HG02884 (cell line): ENCODE measurements around the gene FBXW10.
"Not testable (repeated sequence)": the region's sequence is repeated elsewhere in the genome, so short reads cannot be mapped to it uniquely, and the experiment has no call there.

Experiments used
- ATAC-seq: cut with Tn5 transposase; IDR thresholded peaks from one replicate; pipeline ENCODE4 v1.9.1; 2021; ENCODE audit warnings: mild to moderate bottlenecking, moderate library complexity; ENCODE audit not compliant: unreplicated experiment

Gene FBXW10

GRCh38 chr17:18743699-18744421 is at the start of gene FBXW10:
TSS of gene FBXW10 (plus strand) at chr17:18744054. CDS start at chr17:18744245, 191 bp downstream.
- not testable (repeated sequence) for ATAC-seq

GRCh38 chr17:18695143-18695542 is 48.7 kb upstream of the FBXW10 start:
- ATAC-seq = not testable (repeated sequence)

GRCh38 chr17:18698473-18699103 is 45.3 kb upstream of the FBXW10 start:
- ATAC-seq = not testable (repeated sequence)

GRCh38 chr17:18705955-18706354 is 37.9 kb upstream of the FBXW10 start:
- ATAC-seq = not testable (repeated sequence)

- not testable (repeated sequence) for ATAC-seq
Measured at GRCh38 chr17:18708215-18708614, 35.6 kb upstream of the FBXW10 start.

GRCh38 chr17:18712354-18712999 is 31.4 kb upstream of the FBXW10 start:
- not testable (repeated sequence) for ATAC-seq

GRCh38 chr17:18718643-18719427 is 25.0 kb upstream of the FBXW10 start:
- ATAC-seq = not testable (repeated sequence)

GRCh38 chr17:18719428-18720110 is 24.3 kb upstream of the FBXW10 start:
- not testable (repeated sequence) for ATAC-seq

- not testable (repeated sequence) for ATAC-seq
Measured at GRCh38 chr17:18721775-18722547, 21.9 kb upstream of the FBXW10 start.

GRCh38 chr17:18722612-18723011 is 21.2 kb upstream of the FBXW10 start:
- ATAC-seq = not testable (repeated sequence)

GRCh38 chr17:18723509-18723908 is 20.3 kb upstream of the FBXW10 start:
- not testable (repeated sequence) for ATAC-seq

- ATAC-seq = not testable (repeated sequence)
Measured at GRCh38 chr17:18732438-18732837, 11.4 kb upstream of the FBXW10 start.

- ATAC-seq = not testable (repeated sequence)
Measured at GRCh38 chr17:18733350-18733749, 10.5 kb upstream of the FBXW10 start.

- not testable (repeated sequence) for ATAC-seq
Measured at GRCh38 chr17:18739616-18740391, 4.0 kb upstream of the FBXW10 start.

GRCh38 chr17:18741228-18741627 is 2.6 kb upstream of the FBXW10 start:
- ATAC-seq = not testable (repeated sequence)

GRCh38 chr17:18744726-18745125 is 872 bp downstream of the FBXW10 start:
- ATAC-seq = not testable (repeated sequence)

- ATAC-seq = not testable (repeated sequence)
Measured at GRCh38 chr17:18746551-18746950, 2.7 kb downstream of the FBXW10 start.

GRCh38 chr17:18747501-18747900 is 3.6 kb downstream of the FBXW10 start:
- not testable (repeated sequence) for ATAC-seq

GRCh38 chr17:18750242-18750641 is 6.4 kb downstream of the FBXW10 start:
- not testable (repeated sequence) for ATAC-seq
